Measurements from ENCODE around the gene ANKDD1A.

Gene ANKDD1A

GRCh38 chr15:64911311-64912186, at the start of gene ANKDD1A:
ANKDD1A (plus strand) TSS chr15:64911902; CDS start chr15:64911931, 29 bp downstream.
- DNase-seq (ENCODE audit: low read depth), result no peak

DNA sequence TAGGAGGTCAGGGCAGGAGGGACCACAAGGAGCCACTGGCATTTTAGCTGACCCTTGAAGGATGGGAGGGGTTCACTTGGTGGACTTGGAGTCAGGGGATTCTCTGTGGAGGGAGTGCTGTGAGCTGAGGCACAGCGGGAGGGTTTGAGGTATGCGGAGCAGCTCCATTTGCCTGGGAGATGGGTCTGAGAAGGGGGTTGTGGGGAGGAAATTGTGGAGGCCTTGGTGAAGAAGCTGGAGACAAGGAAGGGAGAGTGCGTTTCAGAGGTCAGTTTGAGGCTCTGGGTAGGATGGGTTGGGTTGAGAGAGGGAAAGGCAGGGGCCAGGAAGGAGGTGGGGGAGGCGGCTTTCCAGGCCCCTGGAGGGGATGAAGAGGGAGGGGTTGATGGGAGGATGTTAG, 49.7 kb upstream of the ANKDD1A start:
- DNase-seq (ENCODE audit: low read depth), result no peak

DNA sequence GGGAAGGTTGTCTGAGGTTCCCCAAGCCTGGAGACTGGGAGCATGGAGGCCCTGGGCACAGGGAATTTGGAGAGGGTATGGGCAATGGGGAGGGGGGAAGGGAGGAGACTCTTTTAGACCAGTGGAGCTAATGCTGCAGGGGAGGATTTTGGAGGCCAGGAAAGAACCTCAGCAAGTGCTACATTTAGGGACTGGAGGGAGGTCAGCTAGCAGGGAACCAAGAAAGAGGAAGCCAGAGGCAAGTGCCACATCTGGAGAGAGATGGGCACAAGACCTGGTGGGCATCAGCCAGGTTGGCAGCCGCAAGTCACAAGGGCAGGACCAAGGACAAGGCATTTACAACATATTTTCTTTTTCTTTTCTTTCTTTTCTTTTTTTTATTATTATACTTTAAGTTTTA, 49.3 kb upstream of the ANKDD1A start:
- no peak for DNase-seq (ENCODE audit: low read depth)

- no peak for DNase-seq (ENCODE audit: low read depth)
Observed at GRCh38 chr15:64864068-64864467, 47.6 kb upstream of the ANKDD1A start.

DNA sequence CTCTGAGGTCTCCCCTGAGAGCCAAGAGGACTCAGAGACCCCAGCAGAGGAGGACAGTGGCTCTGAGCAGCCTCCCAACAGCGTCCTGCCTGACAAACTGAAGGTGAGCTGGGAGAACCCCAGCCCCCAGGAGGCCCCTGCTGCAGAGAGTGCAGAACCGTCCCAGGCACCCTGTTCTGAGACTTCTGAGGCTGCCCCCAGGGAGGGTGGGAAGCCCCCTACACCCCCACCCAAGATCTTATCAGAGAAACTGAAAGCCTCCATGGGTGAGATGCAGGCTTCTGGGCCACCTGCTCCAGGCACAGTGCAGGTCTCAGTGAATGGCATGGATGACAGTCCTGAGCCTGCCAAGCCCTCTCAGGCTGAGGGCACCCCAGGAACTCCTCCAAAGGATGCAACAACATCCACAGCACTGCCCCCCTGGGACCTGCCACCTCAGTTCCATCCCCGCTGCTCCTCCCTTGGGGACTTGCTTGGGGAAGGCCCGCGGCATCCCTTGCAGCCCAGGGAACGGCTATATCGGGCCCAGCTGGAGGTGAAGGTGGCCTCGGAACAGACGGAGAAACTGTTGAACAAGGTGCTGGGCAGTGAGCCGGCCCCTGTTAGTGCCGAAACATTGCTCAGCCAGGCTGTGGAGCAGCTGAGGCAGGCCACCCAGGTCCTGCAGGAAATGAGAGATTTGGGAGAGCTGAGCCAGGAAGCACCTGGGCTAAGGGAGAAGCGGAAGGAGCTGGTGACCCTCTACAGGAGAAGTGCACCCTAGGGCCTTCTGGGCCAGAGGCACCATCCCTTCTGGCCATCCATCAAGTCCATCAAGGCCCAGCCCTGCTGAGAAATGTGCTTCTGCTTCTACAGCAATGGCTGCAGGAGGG, 46.3 kb upstream of the ANKDD1A start:
- no peak for DNase-seq (ENCODE audit: low read depth)

DNA sequence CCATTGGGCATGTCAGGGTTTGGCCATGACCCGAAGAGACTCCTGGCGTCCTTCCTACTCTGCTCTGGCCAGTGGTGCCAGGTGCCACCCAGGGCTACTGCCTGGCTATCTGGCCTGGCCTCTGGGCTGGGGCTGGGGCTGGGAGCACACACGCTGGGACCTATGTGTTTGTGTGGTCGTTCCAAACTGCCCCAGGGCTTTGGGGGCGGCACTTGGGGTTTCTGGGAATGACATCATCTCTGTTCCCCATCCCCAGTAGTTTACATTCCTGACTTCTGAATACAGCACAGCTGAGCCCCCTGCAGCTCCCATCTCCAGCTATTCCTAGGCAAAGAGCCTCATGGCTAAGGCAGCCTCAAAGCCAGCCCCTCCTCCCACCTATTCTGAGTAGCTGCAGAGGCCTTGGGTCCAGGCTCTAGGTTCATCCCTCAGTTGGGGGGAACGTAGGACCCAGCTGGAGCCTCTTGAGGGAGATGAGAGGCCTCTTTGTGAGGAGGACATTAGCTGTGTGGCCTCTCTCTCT, 45.6 kb upstream of the ANKDD1A start:
- DNase-seq (ENCODE audit: low read depth), result peak; percentile 93

- DNase-seq (ENCODE audit: low read depth), result no peak
Observed at GRCh38 chr15:64869501-64869900, 42.2 kb upstream of the ANKDD1A start.

- no peak for DNase-seq (ENCODE audit: low read depth)
Observed at GRCh38 chr15:64870353-64870752, 41.3 kb upstream of the ANKDD1A start.

DNA sequence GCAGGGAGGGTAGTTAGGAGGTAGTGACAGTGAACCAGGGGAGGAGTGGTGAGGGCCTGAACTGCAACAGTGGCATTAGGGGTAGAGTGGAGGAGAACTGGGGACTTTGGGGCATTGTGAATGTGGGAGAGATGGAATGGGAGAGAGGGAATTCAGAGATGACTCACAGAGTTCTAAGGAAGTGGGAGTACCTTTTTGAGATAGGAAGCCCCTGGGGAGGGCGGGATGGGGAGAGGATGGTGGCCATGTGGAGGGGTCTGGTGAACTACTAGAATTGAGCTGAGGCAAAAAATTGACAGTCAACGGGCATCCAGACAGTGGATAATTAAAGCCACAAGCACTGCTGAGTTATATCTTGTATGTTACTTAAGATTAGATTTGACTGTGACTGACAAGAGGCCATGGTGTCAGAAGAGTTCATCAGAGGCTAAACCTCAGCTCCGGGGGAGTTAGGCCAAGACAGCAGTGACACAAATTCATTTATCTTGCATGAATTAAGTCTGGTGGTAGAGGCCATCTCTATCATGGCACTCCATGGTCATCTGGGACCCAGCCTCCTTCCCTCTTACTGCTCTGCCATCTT, 36.0 kb upstream of the ANKDD1A start:
- no peak for DNase-seq (ENCODE audit: low read depth)

DNA sequence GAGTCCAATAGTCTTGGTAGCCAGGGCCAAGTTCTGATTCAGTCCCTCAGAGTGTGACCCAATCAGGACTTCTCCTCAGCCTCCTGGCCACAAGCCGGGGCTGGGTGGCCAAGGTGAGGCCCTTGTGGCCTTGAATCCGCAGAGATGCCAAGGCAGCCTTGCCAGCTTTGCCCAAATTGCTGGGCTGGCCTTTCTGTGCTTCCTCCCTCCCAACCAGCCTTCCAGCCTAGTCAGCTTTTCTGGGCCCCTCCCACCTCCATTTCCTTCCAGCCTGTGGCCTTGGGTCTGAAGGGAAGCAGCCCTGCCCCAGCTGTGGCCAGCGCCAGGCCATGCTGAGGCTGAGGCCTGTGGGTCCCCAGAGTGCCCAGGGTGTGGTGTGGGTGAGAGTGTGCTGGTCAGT, 34.3 kb upstream of the ANKDD1A start:
- no peak for DNase-seq (ENCODE audit: low read depth)

GRCh38 chr15:64878705-64879104, 33.0 kb upstream of the ANKDD1A start:
- DNase-seq (ENCODE audit: low read depth), result no peak

- DNase-seq (ENCODE audit: low read depth), result no peak
Observed at GRCh38 chr15:64883100-64883581, 28.6 kb upstream of the ANKDD1A start.

- DNase-seq (ENCODE audit: low read depth), result no peak
Observed at GRCh38 chr15:64883997-64884511, 27.6 kb upstream of the ANKDD1A start.

- DNase-seq (ENCODE audit: low read depth), result no peak
Observed at GRCh38 chr15:64884679-64885078, 27.0 kb upstream of the ANKDD1A start.

DNA sequence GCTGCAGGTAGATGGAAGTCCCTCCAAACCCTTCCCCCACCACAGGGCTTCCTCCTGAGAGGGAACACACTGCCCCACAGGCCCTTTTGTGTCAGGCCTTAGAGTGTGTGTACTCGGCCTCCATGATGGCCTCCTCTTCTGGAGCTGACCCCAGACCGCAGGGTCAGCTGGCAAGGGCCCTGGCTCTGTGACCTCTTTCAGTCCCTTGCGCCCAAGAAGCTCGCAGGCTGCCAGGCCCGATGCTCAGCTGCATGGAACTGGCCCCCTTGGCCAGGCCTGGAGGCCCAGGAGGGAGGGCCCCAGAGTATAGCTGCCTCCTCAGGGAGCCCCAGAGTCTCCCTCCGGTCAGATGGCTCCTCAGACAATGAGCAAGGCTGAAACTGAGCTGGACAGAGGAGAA, 23.4 kb upstream of the ANKDD1A start:
- DNase-seq (ENCODE audit: low read depth), result no peak

DNA sequence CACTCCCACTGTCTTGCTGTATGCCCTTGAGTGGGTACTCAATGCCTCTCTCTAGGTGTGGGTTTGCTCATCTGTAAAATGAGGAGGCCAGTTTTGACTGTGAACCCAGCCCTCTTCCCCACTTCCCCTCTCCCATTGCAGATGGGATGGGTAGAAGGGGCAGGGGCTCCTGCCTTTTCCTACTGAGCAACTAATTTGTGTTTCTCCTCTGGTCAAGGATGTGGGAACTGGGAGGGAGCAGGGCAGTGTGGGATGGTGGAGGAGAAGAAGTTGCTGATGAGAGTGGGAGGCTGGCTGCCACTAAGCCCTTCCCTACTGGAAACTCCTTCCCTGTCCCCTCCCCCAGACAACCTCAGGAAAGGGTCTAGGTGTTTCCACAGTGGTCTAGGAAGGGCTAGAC, 20.1 kb upstream of the ANKDD1A start:
- no peak for DNase-seq (ENCODE audit: low read depth)

DNA sequence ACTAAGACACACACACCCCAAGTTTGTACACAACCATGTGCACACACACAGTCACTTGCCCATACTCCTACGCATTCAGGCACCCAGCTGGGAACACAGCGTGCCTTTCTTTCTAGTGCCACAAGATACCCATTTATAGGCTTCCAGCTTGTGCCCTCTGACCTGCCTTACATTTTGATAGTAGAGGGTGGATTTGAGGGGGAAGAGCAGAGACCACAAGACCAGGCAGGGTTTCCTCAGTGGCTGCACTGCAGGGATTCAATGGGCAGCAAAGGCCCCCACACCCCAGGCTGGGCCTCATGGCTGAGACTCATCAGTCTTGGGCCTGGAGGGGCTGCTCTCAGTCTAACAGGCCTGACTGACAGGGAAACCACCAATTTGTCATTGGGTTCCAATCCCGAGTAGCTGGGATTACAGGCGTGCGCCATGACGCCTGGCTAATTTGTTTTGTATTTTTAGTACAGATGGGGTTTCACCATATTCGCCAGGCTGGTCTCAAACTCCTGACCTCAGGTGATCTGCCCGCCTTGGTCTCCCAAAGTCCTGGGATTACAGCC, 18.8 kb upstream of the ANKDD1A start:
- no peak for DNase-seq (ENCODE audit: low read depth)

DNA sequence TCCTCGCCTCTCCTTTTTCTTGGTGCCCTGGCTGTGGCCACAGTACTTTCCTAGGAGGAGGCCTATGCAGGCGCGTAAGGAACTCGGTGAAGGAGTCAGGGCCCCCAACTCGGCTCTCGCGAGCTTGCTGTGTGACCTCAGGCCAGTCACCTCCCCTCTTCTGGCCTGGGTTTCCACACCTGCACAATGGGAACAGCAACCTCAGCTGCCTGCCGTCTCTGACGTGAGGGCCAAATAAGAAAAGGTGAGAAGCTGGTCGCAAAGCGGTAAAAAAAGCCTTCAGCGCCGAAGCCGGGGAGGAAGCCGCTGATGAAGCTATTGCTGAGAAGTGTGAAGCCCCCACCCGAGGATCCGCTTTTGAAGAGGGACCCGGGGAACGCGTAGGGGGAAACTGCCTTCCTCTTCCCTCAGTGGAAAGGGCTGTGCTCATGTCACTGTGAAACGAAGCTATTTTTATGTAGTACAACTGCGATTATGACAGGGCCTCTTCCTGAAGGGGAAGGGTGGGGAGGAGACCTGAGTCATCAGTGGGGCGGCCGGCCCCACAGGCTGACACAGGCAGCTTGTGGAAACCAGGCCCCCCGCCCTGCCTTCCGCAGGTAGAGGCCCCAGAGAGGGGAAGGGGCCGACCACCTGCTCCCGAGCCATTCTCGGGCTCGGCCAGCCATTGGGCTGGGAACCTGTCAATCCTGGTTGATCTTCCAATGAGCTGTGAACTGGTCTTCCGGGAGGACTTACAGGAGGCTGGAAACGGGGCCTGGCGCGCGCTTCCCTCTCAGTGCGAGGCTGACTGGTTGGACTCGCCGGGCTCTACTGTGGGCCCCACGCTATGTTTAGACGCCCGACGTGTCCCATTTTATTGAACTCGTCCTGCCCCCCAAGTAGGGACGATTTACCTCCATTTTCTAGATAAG, 18.0 kb upstream of the ANKDD1A start:
- DNase-seq (ENCODE audit: low read depth), result peak; percentile 83

DNA sequence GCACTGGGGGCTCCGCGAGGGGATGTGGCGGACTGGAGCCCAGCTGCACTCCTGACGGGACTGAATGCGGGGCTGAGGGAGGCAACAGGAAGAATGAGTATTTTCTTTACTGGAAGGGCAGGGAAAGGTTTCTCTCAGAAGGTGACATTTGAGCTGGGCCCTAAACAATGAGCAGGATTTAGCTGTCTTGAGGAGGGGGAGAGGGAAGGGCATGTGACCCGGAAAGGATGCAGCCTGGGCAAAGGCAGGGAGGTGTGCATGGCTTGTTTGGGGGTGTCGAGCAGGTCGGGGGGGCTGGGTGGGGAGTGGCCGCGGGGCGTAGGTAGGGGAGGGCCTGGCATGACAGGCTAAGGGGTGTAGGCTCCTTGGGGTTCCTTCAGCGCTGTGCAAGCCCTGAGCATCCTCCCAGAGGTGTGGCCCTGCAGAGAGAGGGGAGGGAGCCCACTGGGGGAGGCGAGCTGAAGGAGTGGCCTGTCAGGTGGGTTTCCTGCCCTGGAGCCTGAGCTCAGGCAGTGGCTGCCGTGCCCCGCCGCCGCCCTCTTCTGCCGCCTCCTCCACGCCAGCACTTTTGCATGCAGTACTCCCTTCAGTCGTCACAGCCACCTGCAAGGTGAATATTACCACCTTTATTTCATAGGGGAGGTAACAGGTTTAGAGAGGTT, 17.2 kb upstream of the ANKDD1A start:
- no peak for DNase-seq (ENCODE audit: low read depth)
